Suprapubic skin (tissue), 3 donors: ENCODE data around the gene ABCC6.
"Not testable (repeated sequence)": the region's sequence is repeated elsewhere in the genome, so short reads cannot be mapped to it uniquely, and the experiment has no call there.

ENCODE experiments used
- CTCF ChIP-seq, 2 donors: fragments of 200-600 bp in 1 of 2; fragments of 450-650 bp in 1 of 2; sonication (generic) in 1 of 2; IDR thresholded peaks; one replicate each; pipeline ENCODE4 v1.5.1; 2016 to 2019; ENCODE audit warnings: antibody characterized with exemption in 2 of 2, mild to moderate bottlenecking in 1 of 2, moderate library complexity in 1 of 2
- EP300 ChIP-seq: sonication (generic); formaldehyde crosslinking; IDR thresholded peaks from one replicate; pipeline ENCODE4 v1.6.1; 2017; ENCODE audit warnings: antibody characterized with exemption
- POLR2A ChIP-seq, 2 donors: fragments of 450-650 bp; IDR thresholded peaks; one replicate each; pipeline ENCODE4 v1.6.1; 2017; ENCODE audit warnings: antibody characterized with exemption in 2 of 2, mild to moderate bottlenecking in 2 of 2, moderate library complexity in 2 of 2

GRCh38 chr16:16202400-16203143 lies 20.7 kb downstream of the ABCC6 start:
- TF ChIP-seq POLR2A (IDR thresholded peaks at IDR 0.05); CTCF (IDR thresholded peaks at IDR 0.05); EP300: not testable (repeated sequence)
